K562 (cell line): Measurements from ENCODE around the gene FABP3. TPM values are rescaled to one million over a fixed set of nuclear protein-coding genes. Genes with fewer than 3 reads are reported as not detected.
A peak's percentile ranks its signal among the peaks of the same experiment; 100 is the strongest.

Experiments used
- E4F1 ChIP-seq: fragments of 250-450 bp; sonication (Bioruptor Pico); IDR thresholded peaks from 2 replicates; pipeline ENCODE4 v1.5.0; 2021; ENCODE audit warnings: mild to moderate bottlenecking, borderline replicate concordance
- PHF8 ChIP-seq: fragments of 200-600 bp; sonication (generic); IDR thresholded peaks from 2 replicates; pipeline ENCODE4 v1.6.1; 2012; ENCODE audit warnings: mixed run types, mild to moderate bottlenecking, inconsistent platforms, low read length, moderate library complexity, borderline replicate concordance
- RBFOX2 ChIP-seq: fragments of 200-400 bp; formaldehyde crosslinking; IDR thresholded peaks from 2 replicates; pipeline ENCODE4 v1.6.1; 2017; ENCODE audit warnings: low read depth, mild to moderate bottlenecking, low read length, moderate library complexity
- REST ChIP-seq, 2 experiments: fragments of 450-650 bp; formaldehyde crosslinking in 1 of 2; IDR thresholded peaks; 2 replicates each; pipeline versions ENCODE4 v1.4.0 to v1.6.1; 2014 to 2020; ENCODE audit warnings: mild to moderate bottlenecking in 2 of 2, borderline replicate concordance in 1 of 2, low read depth in 1 of 2
- SIN3B ChIP-seq: fragments of 450-650 bp; IDR thresholded peaks from 2 replicates; pipeline ENCODE4 v1.6.1; 2017; ENCODE audit warnings: low read depth, mild to moderate bottlenecking, moderate library complexity
- SNRNP70 ChIP-seq: fragments of 200-400 bp; formaldehyde crosslinking; optimal IDR thresholded peaks from 2 replicates; pipeline ENCODE3; 2017; ENCODE audit warnings: low read depth, low read length
- VEZF1 ChIP-seq: fragments of 200-800 bp; sonication (Bioruptor generic); IDR thresholded peaks from 2 replicates; pipeline ENCODE4 v1.6.1; 2017; ENCODE audit warnings: missing genetic modification characterization, missing compliant biosample characterization
- YY1 ChIP-seq, 3 experiments: IDR thresholded peaks; 2 replicates each; pipeline ENCODE4 v1.6.1; 2011; ENCODE audit warnings: low read length in 2 of 3, mild to moderate bottlenecking in 2 of 3, moderate library complexity in 2 of 3, borderline replicate concordance in 1 of 3, control low read depth in 1 of 3, low read depth in 1 of 3; ENCODE audit not compliant: insufficient read depth in 3 of 3, insufficient replicate concordance in 2 of 3, control insufficient read depth in 1 of 3, insufficient read length in 1 of 3; ENCODE audit errors: extremely low read depth in 1 of 3
- ZBTB1 ChIP-seq: sonication (generic); formaldehyde crosslinking; IDR thresholded peaks from 2 replicates; pipeline ENCODE4 v1.8.1; 2023; ENCODE audit warnings: missing genetic modification reagents, low read depth, mild to moderate bottlenecking, borderline replicate concordance
- ZBTB7A ChIP-seq: IDR thresholded peaks from 2 replicates; pipeline ENCODE4 v1.6.1; 2011; ENCODE audit warnings: low read depth, mild to moderate bottlenecking, low read length, moderate library complexity, borderline replicate concordance; ENCODE audit not compliant: control insufficient read depth
- ZNF23 ChIP-seq: fragments of 250-450 bp; sonication (Bioruptor Pico); IDR thresholded peaks from 2 replicates; pipeline ENCODE4 v1.4.0; 2020; ENCODE audit warnings: mild to moderate bottlenecking
- ZNF507 ChIP-seq: conservative IDR thresholded peaks from 2 replicates; pipeline ENCODE4 v1.6.1; 2017; ENCODE audit warnings: missing genetic modification characterization, missing compliant biosample characterization
- polyA plus RNA-seq, 8 experiments: library from polyadenylated mRNA; depleted of rRNA in 4 of 8; stranded (reverse) in 5 of 8; unstranded in 3 of 8; fragments of >200 nt; fragmentation: Nextera tagmentation in 2 of 8; fragmentation: Illumina TruSeq in 1 of 8; extraction: Ambion mirVana in 2 of 8; extraction: Trizol in 1 of 8; gene quantifications; 2 replicates each; pipeline versions ENCODE4 v1.2.1 to v1.2.3, GENCODE V29; 2011 to 2014; ENCODE audit warnings: inconsistent platforms in 1 of 8, missing spikeins in 1 of 8
- total RNA-seq, 7 experiments: library from RNA; depleted of rRNA in 6 of 7; stranded (reverse); fragments of >200 nt in 6 of 7; fragmentation: Illumina TruSeq in 2 of 7; extraction: Trizol in 2 of 7; gene quantifications; 2 replicates each; pipeline versions ENCODE4 v1.2.1 to v1.2.3, GENCODE V29; 2011 to 2021; ENCODE audit warnings: low replicate concordance in 1 of 7

Gene FABP3
- total and polyA plus RNA-seq, 9 of the 15 experiments (the other 6 are each of a cell fraction or from before 2014, with no cell fraction given): 0.22 TPM; not detected in 8

GRCh38 chr1:31412732-31413404 is 40.0 kb upstream of the FABP3 start, which contains the start of gene SERINC2 (continued):
- TF ChIP-seq REST (IDR thresholded peaks at IDR 0.05; ENCODE audit: borderline replicate concordance): 0 out of 2 replicates have a peak, but pooled peaks have one; percentile 9
- no peak for TF ChIP-seq REST (CRISPR knock-in tag; IDR thresholded peaks at IDR 0.05; ENCODE audit: low read depth)
- 0 out of 2 replicates have a peak, but pooled peaks have one; percentile 37 for TF ChIP-seq ZBTB1 (CRISPR knock-in tag)
- TF ChIP-seq SNRNP70: no peak
- no peak for TF ChIP-seq RBFOX2
- TF ChIP-seq PHF8: peak; percentile 62; the same call in 1 of the 2 replicates
- TF ChIP-seq YY1 (IDR thresholded peaks at IDR 0.05; ENCODE audit: borderline replicate concordance in 1 of 3, control insufficient read depth in 1 of 3, extremely low read depth in 1 of 3, insufficient read depth in 3 of 3, insufficient read length in 1 of 3, insufficient replicate concordance in 2 of 3, low read depth in 1 of 3, low read length in 2 of 3): peak in 2 of 3 experiments; percentile 12 to 70
- TF ChIP-seq SIN3B: 0 out of 2 replicates have a peak, but pooled peaks have one; percentile 37
- no peak for TF ChIP-seq ZNF23 (CRISPR knock-in tag)
- TF ChIP-seq ZNF507 (tag): no peak
- TF ChIP-seq E4F1 (CRISPR knock-in tag): no peak
- peak; percentile 14; the same call in 1 of the 2 replicates for TF ChIP-seq ZBTB7A
- peak; percentile 29; the same call in 1 of the 2 replicates for TF ChIP-seq VEZF1
